Islet precursor cell (in vitro differentiated cells): ENCODE data around the gene LAD1.
A peak's percentile ranks its signal among the peaks of the same experiment; 100 is the strongest.

Experiments used
- DNase-seq: peaks from one replicate; pipeline ENCODE4 v3.0.0-alpha.2; 2018

The LAD1 gene

GRCh38 chr1:201360901-201361651, 38.0 kb downstream of the LAD1 start:
- no peak for DNase-seq

- DNase-seq, result no peak
These were observed 38.6 kb downstream of the LAD1 start for GRCh38 chr1:201360486-201360885.

GRCh38 chr1:201359873-201360210, 39.3 kb downstream of the LAD1 start:
- no peak for DNase-seq

- DNase-seq, result no peak
These were observed 39.9 kb downstream of the LAD1 start for GRCh38 chr1:201359031-201359872.

- DNase-seq, result peak; percentile 84
These were observed 40.5 kb downstream of the LAD1 start for GRCh38 chr1:201358596-201358995.

- no peak for DNase-seq
These were observed 41.3 kb downstream of the LAD1 start for GRCh38 chr1:201357636-201358348.

DNA sequence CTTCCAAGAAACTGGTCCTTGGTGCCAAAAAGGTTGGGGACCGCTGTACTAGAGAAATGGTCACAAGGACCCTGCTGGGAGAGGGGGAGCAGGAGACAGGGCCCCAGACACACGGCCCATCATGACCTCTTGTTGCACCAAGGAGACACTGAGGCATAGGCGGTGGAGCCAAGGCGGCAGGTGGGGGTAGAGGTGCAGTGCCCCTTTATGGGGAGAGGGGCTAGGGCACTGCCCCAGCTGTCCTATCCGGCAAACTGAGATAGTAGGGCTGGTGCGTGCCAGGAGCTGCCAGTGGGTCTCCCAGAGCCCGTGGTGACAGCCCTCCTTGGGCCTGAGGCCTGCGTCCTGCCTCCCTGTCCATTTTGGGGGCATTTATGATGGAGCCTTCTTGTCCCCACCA, 41.9 kb downstream of the LAD1 start:
- no peak for DNase-seq

- DNase-seq, result no peak
These were observed 42.4 kb downstream of the LAD1 start for GRCh38 chr1:201356701-201357100.

DNA sequence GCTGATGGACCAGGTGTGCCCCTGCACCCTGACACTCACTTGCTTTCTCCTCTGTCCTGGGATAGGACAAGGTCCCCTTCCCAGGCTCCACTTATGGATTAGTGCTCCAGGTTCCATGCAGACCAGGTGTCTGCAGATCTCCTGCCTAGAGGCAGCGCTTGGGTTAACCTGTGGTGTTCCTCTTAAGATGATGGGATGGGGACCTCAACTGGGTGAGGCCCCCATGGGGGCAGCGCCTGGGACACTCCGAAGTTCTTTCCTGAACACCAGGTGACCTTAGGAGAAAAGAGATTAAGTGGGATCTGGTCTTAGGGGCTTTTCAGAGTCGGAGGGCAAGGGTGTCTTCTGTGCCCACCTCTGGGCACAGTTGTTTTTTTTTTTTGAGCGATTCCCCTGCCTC, 42.9 kb downstream of the LAD1 start:
- no peak for DNase-seq

GRCh38 chr1:201355471-201355870, 43.7 kb downstream of the LAD1 start:
- no peak for DNase-seq

- DNase-seq, result no peak
These were observed 44.2 kb downstream of the LAD1 start for GRCh38 chr1:201354901-201355295.

DNA sequence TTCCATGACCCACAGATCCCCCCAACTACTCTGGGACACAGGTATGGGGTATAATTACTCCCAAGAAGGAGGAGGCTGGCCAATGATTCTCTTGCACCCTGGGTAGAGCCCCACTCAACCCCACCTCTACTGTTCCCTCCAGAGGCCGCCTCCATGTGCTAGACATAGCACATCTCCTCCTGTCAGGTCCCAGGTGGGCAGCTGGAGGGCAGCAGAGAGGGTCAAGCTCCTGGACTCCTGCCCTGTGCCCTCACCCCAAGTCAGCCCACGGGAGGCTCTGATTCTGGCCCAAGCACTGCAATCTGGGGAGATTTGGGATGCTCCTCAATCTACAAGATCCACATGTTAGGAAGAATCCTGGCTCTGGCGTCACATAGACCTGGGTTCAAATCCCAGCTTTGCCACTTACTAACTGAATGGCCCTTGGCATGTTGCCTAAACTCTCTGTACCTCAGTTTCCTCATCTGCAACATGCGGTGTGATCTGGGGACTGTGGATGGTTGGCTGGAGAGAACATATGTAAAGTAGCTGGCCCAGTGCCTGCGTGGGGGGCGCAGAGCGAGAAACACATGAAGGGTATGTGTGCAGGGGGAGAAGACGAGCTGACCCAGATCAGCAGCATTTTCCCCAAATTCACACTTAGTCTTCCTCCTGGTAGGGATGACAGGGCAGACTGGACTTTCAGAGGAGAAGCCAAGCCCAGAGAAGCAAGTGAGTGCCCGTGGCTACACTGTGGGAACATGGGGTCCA, 44.8 kb downstream of the LAD1 start:
- DNase-seq, result no peak

- DNase-seq, result peak; percentile 87
These were observed 45.8 kb downstream of the LAD1 start for GRCh38 chr1:201353186-201353940.

DNA sequence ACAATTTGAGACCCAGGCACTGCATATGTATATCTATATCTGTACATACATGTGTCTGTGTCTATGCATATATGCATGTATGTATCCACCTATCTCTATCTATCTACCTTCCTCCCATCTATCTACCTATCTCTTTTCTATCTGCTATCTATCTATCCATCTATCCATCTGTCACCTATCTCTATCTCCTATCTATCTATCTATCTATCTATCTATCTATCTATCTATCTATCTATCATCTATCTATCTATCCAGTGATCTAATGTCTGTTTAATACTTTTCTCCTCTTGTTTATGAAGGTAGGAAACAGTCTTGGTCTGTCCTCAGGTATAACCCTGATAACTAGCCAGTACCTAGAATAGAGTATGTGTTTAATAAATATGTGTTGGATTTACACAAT, 47.5 kb downstream of the LAD1 start:
- no peak for DNase-seq

DNA sequence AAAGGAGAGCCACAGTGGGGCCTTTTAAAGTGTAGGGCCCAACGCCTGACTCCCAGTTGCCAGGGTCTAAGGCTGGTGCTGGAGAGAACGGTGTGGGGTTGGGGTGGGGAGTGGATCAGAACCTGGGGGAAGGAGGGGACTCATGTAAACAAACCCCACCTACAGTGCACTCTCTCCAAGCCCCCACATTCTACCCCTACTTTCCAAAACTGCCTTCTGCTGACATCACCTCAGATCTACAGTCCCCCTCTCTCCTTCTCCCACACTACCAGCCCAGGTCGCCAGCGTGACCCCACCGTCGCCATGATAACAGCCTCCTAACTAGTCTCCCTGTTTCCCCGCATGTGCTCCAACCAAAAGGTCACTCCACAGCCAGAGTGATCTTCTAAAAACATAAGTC, 48.2 kb downstream of the LAD1 start:
- no peak for DNase-seq

DNA sequence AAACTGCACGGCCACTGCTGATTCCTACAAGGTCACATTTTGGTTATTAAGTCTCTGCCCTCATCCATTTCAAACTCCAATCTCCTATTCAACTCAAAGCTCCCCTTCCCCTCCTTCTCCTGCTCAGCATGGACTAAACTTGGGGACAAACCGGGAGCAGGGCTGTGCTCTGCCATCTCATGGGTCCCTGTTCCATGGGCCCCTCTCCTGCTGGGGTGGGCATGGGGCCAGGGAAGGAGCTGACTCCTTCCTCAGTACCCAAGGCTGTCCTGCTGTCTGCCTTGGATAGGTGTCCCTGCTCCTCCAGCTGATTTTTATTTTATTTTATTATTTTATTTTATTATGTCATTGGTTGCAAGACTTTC, 48.8 kb downstream of the LAD1 start:
- DNase-seq, result no peak

DNA sequence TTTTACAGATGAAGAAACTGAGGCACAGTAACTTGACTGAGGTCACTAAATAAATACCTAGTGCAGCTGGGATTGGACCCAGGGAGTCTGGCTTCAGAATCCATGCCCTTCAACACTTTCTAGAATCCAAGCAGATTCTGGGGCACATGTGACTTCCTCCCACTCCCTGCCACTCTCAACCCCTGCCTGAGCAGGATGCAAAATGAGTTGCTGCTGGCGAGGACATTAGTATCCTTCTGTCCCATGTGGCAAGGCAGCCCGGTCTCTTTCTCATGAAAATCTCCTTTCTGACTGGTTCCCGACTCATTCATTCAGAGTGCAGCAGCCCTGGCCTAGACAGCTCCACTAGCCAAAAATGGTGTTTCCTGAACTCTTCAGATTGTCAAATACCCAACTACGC, 50.0 kb downstream of the LAD1 start:
- DNase-seq, result no peak

DNA sequence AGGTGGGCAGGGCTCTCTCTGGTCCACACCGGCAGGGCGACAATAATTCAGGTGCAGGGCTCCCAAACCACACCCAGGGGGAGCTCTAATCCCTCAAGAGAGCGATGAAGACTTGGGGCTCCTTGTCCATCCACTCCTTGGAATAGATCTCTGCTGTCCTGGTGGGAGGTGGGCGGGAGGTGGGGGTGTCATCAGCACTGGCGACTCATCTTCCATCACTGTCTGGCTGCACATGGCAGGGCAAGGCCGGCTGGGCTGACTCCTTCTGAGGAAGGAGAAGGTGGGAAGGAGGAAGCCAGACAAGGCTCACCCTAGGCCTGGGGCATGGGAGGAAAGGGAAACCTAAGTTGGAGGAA, 50.9 kb downstream of the LAD1 start:
- DNase-seq, result peak; percentile 84

- no peak for DNase-seq
These were observed 51.5 kb downstream of the LAD1 start for GRCh38 chr1:201347498-201348210.

DNA sequence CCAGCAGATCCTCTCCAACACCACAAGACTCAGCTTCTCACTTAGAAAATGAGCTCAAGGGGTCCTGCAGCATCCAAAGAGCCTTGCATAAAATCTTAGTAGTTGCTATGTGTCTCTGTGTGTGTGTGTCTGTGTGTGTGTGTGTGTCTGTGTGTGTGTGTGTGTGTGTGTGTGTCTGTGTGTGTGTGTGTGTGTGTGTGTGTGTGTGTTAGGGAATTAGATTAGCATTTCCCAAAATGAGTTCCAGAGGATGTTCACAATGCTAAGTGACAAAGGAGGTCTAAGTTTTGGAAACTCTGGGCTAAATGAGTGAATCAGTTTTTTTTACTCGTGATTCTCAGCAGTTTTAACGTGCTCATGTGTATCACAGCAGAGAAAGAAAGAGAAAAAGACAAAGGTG, 52.1 kb downstream of the LAD1 start:
- DNase-seq, result no peak

- DNase-seq, result peak; percentile 86
These were observed 52.7 kb downstream of the LAD1 start for GRCh38 chr1:201346337-201346939.

GRCh38 chr1:201345081-201345355, 54.1 kb downstream of the LAD1 start:
- no peak for DNase-seq
